22Rv1 (cell line): ENCODE data around the gene KIAA1671.

Experiments used
- H3K27ac ChIP-seq: fragments of 450-650 bp; 2 replicates; pipeline ENCODE4 v1.5.1; 2017
- CTCF ChIP-seq: fragments of 450-650 bp; IDR thresholded peaks from 2 replicates; pipeline ENCODE4 v1.5.1; 2017; ENCODE audit warnings: mild to moderate bottlenecking
- ZFX ChIP-seq: fragments of 450-650 bp; IDR thresholded peaks from 2 replicates; pipeline ENCODE4 v1.6.1; 2017; ENCODE audit warnings: antibody characterized with exemption, borderline replicate concordance

KIAA1671 gene

GRCh38 chr22:25169278-25170031 is 216.9 kb downstream of the KIAA1671 start:
- TF ChIP-seq CTCF (no peak), ZFX (no peak)

GRCh38 chr22:25170426-25170980 is 218.0 kb downstream of the KIAA1671 start:
- H3K27ac ChIP-seq, result no peak overlapping the region
- TF ChIP-seq ZFX (no peak), CTCF (no peak)

More at GRCh38 chr22:25169278-25170031, 216.9 kb downstream of the KIAA1671 start:
- no peak overlapping the region for H3K27ac ChIP-seq

- TF ChIP-seq CTCF (peak; percentile 46), ZFX (no peak)
- H3K27ac ChIP-seq, result no peak overlapping the region
These were observed 219.6 kb downstream of the KIAA1671 start for GRCh38 chr22:25172153-25172552.

- H3K27ac ChIP-seq, result no peak overlapping the region
- TF ChIP-seq CTCF, result no peak
- TF ChIP-seq ZFX, result no peak
These were observed 221.8 kb downstream of the KIAA1671 start for GRCh38 chr22:25174156-25174887.

GRCh38 chr22:25174888-25175411 is 222.4 kb downstream of the KIAA1671 start:
- no peak overlapping the region for H3K27ac ChIP-seq
- TF ChIP-seq ZFX (no peak), CTCF (no peak)

- no peak overlapping the region for H3K27ac ChIP-seq
- TF ChIP-seq ZFX (no peak), CTCF (no peak)
These were observed 223.7 kb downstream of the KIAA1671 start for GRCh38 chr22:25176175-25176574.
